B cell (primary cell): Measurements from ENCODE around the gene CC2D2A. TPM values are rescaled to one million over a fixed set of nuclear protein-coding genes. Genes with fewer than 3 reads are reported as not detected.
A peak's percentile ranks its signal among the peaks of the same experiment; 100 is the strongest.

Source experiments
- ATAC-seq: fragments of 200-7000 bp; cut with Tn5 transposase; one replicate; pipeline ENCODE4 v1.10.0; 2021; ENCODE audit warnings: low read depth, mild to moderate bottlenecking, moderate number of reproducible peaks, moderate library complexity
- CTCF ChIA-PET: fragments of 350-600 bp; sonication (Branson Sonifier 250); formaldehyde crosslinking; loops from one replicate; lab custom pipeline; 2021; ENCODE audit warnings: antibody characterized with exemption, inconsistent platforms; lab: Charles Lee
- POLR2A ChIA-PET: fragments of 350-600 bp; sonication (Branson Sonifier 250); formaldehyde crosslinking; loops from one replicate; lab custom pipeline; 2021; ENCODE audit warnings: antibody characterized with exemption; lab: Charles Lee
- DNase-seq: peaks from one replicate; pipeline ENCODE4 v3.0.0; 2013
- H2AFZ ChIP-seq: 2 replicates; pipeline ENCODE4 v1.6.1; 2012; ENCODE audit warnings: mild to moderate bottlenecking, low read depth, low read length; ENCODE audit not compliant: insufficient read depth, poor library complexity, severe bottlenecking
- H3K27ac ChIP-seq, 2 donors: 1 replicate in 1 of 2; 2 replicates in 1 of 2; pipeline ENCODE4 v1.5.1; 2012 to 2013; ENCODE audit warnings: low read length in 2 of 2, mild to moderate bottlenecking in 2 of 2, moderate library complexity in 1 of 2
- H3K27me3 ChIP-seq, 4 experiments: fragments of 200-600 bp in 1 of 4; sonication (generic) in 1 of 4; replicated peaks in 1 of 4; 1 replicate in 2 of 4; 2 replicates in 2 of 4; pipeline versions ENCODE4 v1.6.1 to v1.7.0; 2013 to 2016; ENCODE audit warnings: low read length in 3 of 4, mild to moderate bottlenecking in 2 of 4, mixed read lengths in 1 of 4, moderate library complexity in 1 of 4; ENCODE audit not compliant: insufficient read depth in 4 of 4, control insufficient read depth in 3 of 4; ENCODE audit errors: control extremely low read depth in 1 of 4
- H3K36me3 ChIP-seq, 2 experiments: replicated peaks in 1 of 2; 1 replicate in 1 of 2; 2 replicates in 1 of 2; pipeline versions ENCODE4 v1.6.1 to v1.7.1; 2013; ENCODE audit warnings: low read length in 1 of 2; ENCODE audit not compliant: insufficient read depth in 2 of 2, control insufficient read depth in 1 of 2; ENCODE audit errors: control extremely low read depth in 1 of 2, extremely low read depth in 1 of 2
- H3K4me1 ChIP-seq, 2 donors: fragments of 200-600 bp in 1 of 2; sonication (generic) in 1 of 2; 1 replicate in 1 of 2; 2 replicates in 1 of 2; pipeline versions ENCODE4 v1.5.1 to v1.6.1; 2013 to 2017; ENCODE audit warnings: low read length in 2 of 2; ENCODE audit not compliant: control insufficient read depth in 2 of 2, insufficient read depth in 2 of 2
- H3K4me2 ChIP-seq: replicated peaks from 2 replicates; pipeline ENCODE3; 2012; ENCODE audit warnings: mild to moderate bottlenecking, low read depth, low read length; ENCODE audit not compliant: poor library complexity, severe bottlenecking
- H3K4me3 ChIP-seq, 5 experiments: fragments of 200-600 bp in 1 of 5; sonication (generic) in 1 of 5; 1 replicate in 3 of 5; 2 replicates in 2 of 5; pipeline versions ENCODE4 v1.5.1 to v1.7.0; 2011 to 2016; ENCODE audit warnings: low read length in 4 of 5, mild to moderate bottlenecking in 4 of 5, low read depth in 2 of 5, control low read depth in 1 of 5, moderate library complexity in 1 of 5; ENCODE audit not compliant: insufficient read depth in 1 of 5; ENCODE audit errors: control extremely low read depth in 1 of 5, extremely low read depth in 1 of 5
- H3K79me2 ChIP-seq: fragments of 200-600 bp; sonication (generic); one replicate; pipeline ENCODE4 v1.6.0; 2016; ENCODE audit warnings: low read length; ENCODE audit not compliant: control insufficient read depth, insufficient read depth
- H3K9ac ChIP-seq: fragments of 200-600 bp; sonication (generic); 2 replicates; pipeline ENCODE4 v1.6.1; 2017; ENCODE audit warnings: mild to moderate bottlenecking, low read length, moderate library complexity
- H3K9me3 ChIP-seq, 3 donors: one replicate each; pipeline versions ENCODE4 v1.6.1 to v1.7.1; 2013; ENCODE audit warnings: low read length in 2 of 3; ENCODE audit not compliant: control insufficient read depth in 2 of 3, insufficient read depth in 1 of 3; ENCODE audit errors: control extremely low read depth in 1 of 3
- H4K20me1 ChIP-seq: 2 replicates; pipeline ENCODE4 v1.6.0; 2012; ENCODE audit warnings: mild to moderate bottlenecking, low read length; ENCODE audit not compliant: insufficient read depth, control insufficient read depth, poor library complexity, severe bottlenecking
- H3K27ac Mint-ChIP-seq: one replicate; pipeline ENCODE4 v1.8.0; 2021; ENCODE audit warnings: mixed read lengths
- H3K27me3 Mint-ChIP-seq: one replicate; pipeline ENCODE4 v1.8.0; 2021; ENCODE audit warnings: mixed read lengths
- H3K4me1 Mint-ChIP-seq: one replicate; pipeline ENCODE4 v1.8.0; 2021; ENCODE audit warnings: mixed read lengths
- H3K4me3 Mint-ChIP-seq: one replicate; pipeline ENCODE4 v1.8.0; 2021; ENCODE audit warnings: mixed read lengths
- H3K9me3 Mint-ChIP-seq: one replicate; pipeline ENCODE4 v1.8.0; 2022; ENCODE audit warnings: mixed read lengths; ENCODE audit not compliant: insufficient read depth
- EZH2 ChIP-seq: IDR thresholded peaks from 2 replicates; pipeline ENCODE4 v1.6.1; 2012; ENCODE audit warnings: borderline replicate concordance, low read depth, mild to moderate bottlenecking, moderate library complexity, low read length; ENCODE audit not compliant: insufficient read depth, poor library complexity, severe bottlenecking
- WGBS: methylation state at CpG from one replicate; pipeline ENCODE4 v1.1.5; 2013; ENCODE audit warnings: missing lambda C conversion rate; ENCODE audit not compliant: insufficient coverage; 5-methylcytosine and 5-hydroxymethylcytosine counted together
- intact Hi-C: fragments of 100-400 bp; cut with micrococcal nuclease; formaldehyde crosslinking; loops from one replicate; pipeline ENCODE4 v1.10.0; 2022
- polyA plus RNA-seq: library from polyadenylated mRNA; depleted of rRNA; stranded (reverse); fragments of >200 nt; gene quantifications from 2 replicates; pipeline ENCODE4 v1.2.3, GENCODE V29; 2012
- total RNA-seq, 2 donors: library from RNA; stranded (reverse); fragments of 120-200 nt in 1 of 2; gene quantifications; 1 replicate in 1 of 2; 2 replicates in 1 of 2; pipeline versions ENCODE4 v1.2.3 to v1.2.4, GENCODE V29; 2013 to 2022
- TF ChIP-seq, protein P1 (sequence below): fragments of 200-600 bp; IDR thresholded peaks from one replicate; pipeline ENCODE4 v1.8.0; 2022; ENCODE audit warnings: antibody characterized with exemption, mild to moderate bottlenecking

CC2D2A gene
- total and polyA plus RNA-seq, 2 donors (not counting 1 experiment from before 2014, with no cell fraction given): not detected

DNA sequence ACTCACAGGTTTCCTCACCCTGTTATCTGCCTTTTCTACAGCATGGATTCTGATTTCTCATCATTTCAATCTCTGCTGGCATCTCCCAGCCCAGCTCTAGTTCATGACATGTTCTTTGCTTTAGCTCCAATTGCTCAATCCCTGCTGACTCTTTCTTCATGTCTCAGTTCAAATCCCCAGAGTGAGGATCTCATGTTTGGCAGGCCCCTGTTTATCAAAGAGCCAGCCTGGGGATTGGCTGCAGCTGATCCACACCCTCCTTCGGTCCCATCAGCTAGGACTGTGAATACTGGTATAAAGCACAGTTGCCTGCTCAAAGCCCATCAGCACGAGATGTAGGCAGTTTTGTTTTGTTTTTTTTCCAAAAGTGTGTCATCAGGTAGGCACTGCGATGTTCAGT is 14.4 kb upstream of the CC2D2A start:
- H3K9me3 Mint-ChIP-seq: no peaks in the 10 kb centered on the region
- H3K4me3 Mint-ChIP-seq: no peak overlapping the region
- Histone ChIP-seq H3K27ac (no peak overlapping the region), H2AFZ (no peak overlapping the region), H3K36me3 (no peaks in the 10 kb centered on the region), H3K4me3 (no peak overlapping the region), H3K4me1 (peaks cover 14 to 16% of the 10 kb centered on the region in 2 donors), H3K9me3 (no peaks in the 10 kb centered on the region), H3K4me2 (no peak overlapping the region), H3K27me3 (no peaks in the 10 kb centered on the region), H3K79me2 (no peaks in the 10 kb centered on the region), H3K9ac (no peak overlapping the region), H4K20me1 (no peaks in the 10 kb centered on the region)
- intact Hi-C loops: loop anchor here (5.0 kb wide), 2 partner anchors 43 to 197 kb away; no protein-coding TSS in a partner anchor
- H3K27me3 Mint-ChIP-seq: peaks cover 4% of the 10 kb centered on the region
- no peak for TF ChIP-seq EZH2
- TF ChIP-seq, protein P1, sequence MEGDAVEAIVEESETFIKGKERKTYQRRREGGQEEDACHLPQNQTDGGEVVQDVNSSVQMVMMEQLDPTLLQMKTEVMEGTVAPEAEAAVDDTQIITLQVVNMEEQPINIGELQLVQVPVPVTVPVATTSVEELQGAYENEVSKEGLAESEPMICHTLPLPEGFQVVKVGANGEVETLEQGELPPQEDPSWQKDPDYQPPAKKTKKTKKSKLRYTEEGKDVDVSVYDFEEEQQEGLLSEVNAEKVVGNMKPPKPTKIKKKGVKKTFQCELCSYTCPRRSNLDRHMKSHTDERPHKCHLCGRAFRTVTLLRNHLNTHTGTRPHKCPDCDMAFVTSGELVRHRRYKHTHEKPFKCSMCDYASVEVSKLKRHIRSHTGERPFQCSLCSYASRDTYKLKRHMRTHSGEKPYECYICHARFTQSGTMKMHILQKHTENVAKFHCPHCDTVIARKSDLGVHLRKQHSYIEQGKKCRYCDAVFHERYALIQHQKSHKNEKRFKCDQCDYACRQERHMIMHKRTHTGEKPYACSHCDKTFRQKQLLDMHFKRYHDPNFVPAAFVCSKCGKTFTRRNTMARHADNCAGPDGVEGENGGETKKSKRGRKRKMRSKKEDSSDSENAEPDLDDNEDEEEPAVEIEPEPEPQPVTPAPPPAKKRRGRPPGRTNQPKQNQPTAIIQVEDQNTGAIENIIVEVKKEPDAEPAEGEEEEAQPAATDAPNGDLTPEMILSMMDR: no peak
- H3K4me1 Mint-ChIP-seq: peaks cover 19% of the 10 kb centered on the region
- ChIA-PET CTCF (interaction anchor here (0.6 to 4.7 kb wide), 5 partner anchors 9 to 1801 kb away, joined by 3 to 31 read pairs (median 3); no protein-coding TSS in a partner anchor), POLR2A (no interaction called here)
- WGBS: 100% methylated on average over 2 of the region's 3 CpGs
- DNase-seq (no peak), ATAC-seq (no peak)
- H3K27ac Mint-ChIP-seq: no peak overlapping the region

DNA sequence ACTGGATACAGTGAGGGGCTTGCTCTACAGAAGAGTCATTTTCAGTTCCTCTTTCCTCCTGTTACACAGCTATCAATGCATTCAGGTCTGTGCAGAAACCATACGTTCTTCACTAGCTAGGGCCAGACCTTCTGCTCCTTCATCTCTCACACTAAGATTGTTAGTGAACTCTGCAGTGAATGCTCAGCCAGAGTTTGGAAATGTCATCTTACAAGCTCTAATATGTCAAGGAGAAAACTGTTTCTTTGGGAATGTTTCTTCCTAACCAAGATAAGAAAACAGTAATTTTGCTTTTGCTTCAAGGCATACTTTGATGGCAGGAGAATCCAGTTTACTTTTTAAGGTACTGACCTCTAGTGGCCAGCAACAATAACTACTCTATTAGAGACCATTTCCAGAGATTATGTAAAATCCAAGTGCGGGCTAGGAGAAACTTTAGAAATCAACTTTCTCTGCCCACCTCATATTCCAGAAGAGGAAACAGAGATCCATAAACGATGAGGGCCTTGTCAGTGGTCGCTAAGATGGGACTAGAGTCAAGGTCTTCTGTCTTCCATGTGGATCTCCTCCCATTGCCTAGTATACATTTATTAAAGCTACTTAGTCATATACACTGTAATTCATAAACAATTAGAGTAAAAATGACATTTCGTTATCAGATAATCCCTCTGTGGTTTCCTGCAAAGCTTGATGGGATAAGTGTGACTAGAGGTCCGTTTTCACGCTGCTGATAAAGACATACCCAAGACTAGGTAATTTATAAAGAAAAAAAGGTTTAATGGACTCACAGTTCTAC is 12.1 kb upstream of the CC2D2A start:
- Histone ChIP-seq H3K4me1 (peaks cover 14 to 16% of the 10 kb centered on the region in 2 donors), H3K4me3 (peak overlapping the region in 2 of 5 experiments; percentile 24 to 30), H3K27ac (peak overlapping the region in 1 of 2 donors; percentile 24), H3K9ac (peak overlapping the region; percentile 19), H3K4me2 (peak overlapping the region; percentile 69), H3K9me3 (no peaks in the 10 kb centered on the region), H3K79me2 (no peaks in the 10 kb centered on the region), H4K20me1 (no peaks in the 10 kb centered on the region), H2AFZ (peak overlapping the region; percentile 54), H3K27me3 (no peaks in the 10 kb centered on the region), H3K36me3 (no peaks in the 10 kb centered on the region)
- peak; percentile 99 for ATAC-seq
- H3K4me3 Mint-ChIP-seq: peak overlapping the region; percentile 81
- DNase-seq: peak; percentile 83
- H3K9me3 Mint-ChIP-seq: no peaks in the 10 kb centered on the region
- WGBS: 0% methylated on average over 1 of the region's 7 CpGs
- intact Hi-C loops: loop anchor here (1.0 to 5.0 kb wide), 6 partner anchors 45 to 455 kb away; partner anchors contain the start of gene CPEB2
- TF ChIP-seq, protein P1: peak; percentile 88
- TF ChIP-seq EZH2: no peak
- peaks cover 12% of the 10 kb centered on the region for H3K27me3 Mint-ChIP-seq
- peak overlapping the region; percentile 80 for H3K27ac Mint-ChIP-seq
- H3K4me1 Mint-ChIP-seq: peaks cover 19% of the 10 kb centered on the region
- POLR2A ChIA-PET: interaction anchor here (0.7 kb wide), 1 partner anchor 12 kb away, joined by 3 read pairs; the partner anchor contains the start of gene CC2D2A
- CTCF ChIA-PET: interaction anchor here (0.7 to 5.0 kb wide), 43 partner anchors 10 to 1803 kb away, joined by 3 to 78 read pairs (median 4); partner anchors contain the start of gene CC2D2A
